ENCODE data around the gene ELF1. TPM values are rescaled to one million over a fixed set of nuclear protein-coding genes. Genes with fewer than 3 reads are reported as not detected.

Gene ELF1
- total and polyA plus RNA-seq, 12 donors: 9.9 to 60.5 (median 38.2) TPM

- ATAC-seq: no peak
- TF ChIP-seq CTCF (IDR thresholded peaks at IDR 0.05): peak in 1 of 9 donors; percentile 8
- intact Hi-C loops (cut with DNase I): no loop called here
- 96 to 98% methylated on average over 2 of the region's 2 CpGs for WGBS, 2 donors
- H3K4me3 ChIP-seq: no peak overlapping the region
- no peaks in the 10 kb centered on the region for H3K9me3 ChIP-seq
- peaks cover 2 to 71% (median 44%) of the 10 kb centered on the region in 9 donors for H3K4me1 ChIP-seq
- no peaks in the 10 kb centered on the region for H3K27me3 ChIP-seq
- peaks cover 0 to 7% (median 0%) of the 10 kb centered on the region in 9 donors for H3K36me3 ChIP-seq
- no peak for DNase-seq
- H3K27ac ChIP-seq: no peak overlapping the region
These were observed 10.5 kb upstream of the ELF1 start for GRCh38 chr13:41029629-41030028.

GRCh38 chr13:41028051-41028450, 8.9 kb upstream of the ELF1 start:
- Histone ChIP-seq H3K9me3 (no peaks in the 10 kb centered on the region), H3K27me3 (no peaks in the 10 kb centered on the region), H3K4me1 (peaks cover 2 to 56% (median 37%) of the 10 kb centered on the region in 9 donors), H3K27ac (no peak overlapping the region), H3K36me3 (peaks cover 0 to 7% (median 0%) of the 10 kb centered on the region in 9 donors), H3K4me3 (no peak overlapping the region)
- intact Hi-C loops (cut with DNase I): no loop called here
- DNase-seq: no peak
- TF ChIP-seq CTCF (IDR thresholded peaks at IDR 0.05): no peak
- ATAC-seq: no peak
- 59 to 63% methylated on average over 2 of the region's 2 CpGs for WGBS, 2 donors

GRCh38 chr13:41026788-41027187, 7.7 kb upstream of the ELF1 start:
- no peak overlapping the region for H3K4me3 ChIP-seq
- WGBS, 2 donors: 94 to 97% methylated on average over 8 of the region's 8 CpGs

GRCh38 chr13:41025518-41025917, 6.4 kb upstream of the ELF1 start:
- no peak overlapping the region for H3K4me3 ChIP-seq
- ATAC-seq (peak in 1 of 8 donors; percentile 29), DNase-seq (no peak)
- no peak overlapping the region for H3K27ac ChIP-seq
- H3K27me3 ChIP-seq: no peaks in the 10 kb centered on the region
- H3K36me3 ChIP-seq: peaks cover 0 to 7% (median 0%) of the 10 kb centered on the region in 9 donors
- WGBS, 2 donors: 70 to 76% methylated on average over 4 of the region's 4 CpGs
- no peaks in the 10 kb centered on the region for H3K9me3 ChIP-seq
- no peak for TF ChIP-seq CTCF (IDR thresholded peaks at IDR 0.05)
- intact Hi-C loops (cut with DNase I): no loop called here
- peaks cover 2 to 74% (median 44%) of the 10 kb centered on the region in 9 donors for H3K4me1 ChIP-seq

More at GRCh38 chr13:41026788-41027187, 7.7 kb upstream of the ELF1 start:
- no peak for TF ChIP-seq CTCF (IDR thresholded peaks at IDR 0.05)
- Histone ChIP-seq H3K36me3 (peaks cover 0 to 7% (median 0%) of the 10 kb centered on the region in 9 donors), H3K27ac (no peak overlapping the region), H3K27me3 (no peaks in the 10 kb centered on the region), H3K4me1 (peaks cover 2 to 61% (median 35%) of the 10 kb centered on the region in 9 donors), H3K9me3 (no peaks in the 10 kb centered on the region)
- ATAC-seq (no peak), DNase-seq (no peak)
- intact Hi-C loops (cut with DNase I): no loop called here
